Mesothelial cell of epicardium (in vitro differentiated cells): ENCODE data around the gene PTPRQ. TPM values are rescaled to one million over a fixed set of nuclear protein-coding genes. Genes with fewer than 3 reads are reported as not detected.
A peak's percentile ranks its signal among the peaks of the same experiment; 100 is the strongest.

Experiments used
- DNase-seq, 2 experiments: peaks; one replicate each; pipeline ENCODE4 v3.0.0; 2021; ENCODE audit warnings: low spot score in 2 of 2; ENCODE audit not compliant: unreplicated experiment in 2 of 2
- H3K27ac Mint-ChIP-seq: 2 replicates; pipeline ENCODE4 v1.8.0; 2021; ENCODE audit warnings: mixed read lengths
- H3K27me3 Mint-ChIP-seq: 2 replicates; pipeline ENCODE4 v1.8.0; 2021; ENCODE audit warnings: low read depth, mixed read lengths
- H3K36me3 Mint-ChIP-seq: 2 replicates; pipeline ENCODE4 v1.8.0; 2021; ENCODE audit warnings: mixed read lengths
- H3K4me1 Mint-ChIP-seq: 2 replicates; pipeline ENCODE4 v1.8.0; 2021; ENCODE audit warnings: mixed read lengths
- H3K4me3 Mint-ChIP-seq: 2 replicates; pipeline ENCODE4 v1.8.0; 2021; ENCODE audit warnings: mild to moderate bottlenecking, moderate library complexity, mixed read lengths
- H3K9me3 Mint-ChIP-seq: 2 replicates; pipeline ENCODE4 v1.8.0; 2021; ENCODE audit warnings: mixed read lengths
- total RNA-seq: library from RNA; stranded (reverse); gene quantifications from 3 replicates; pipeline ENCODE4 v1.2.1, GENCODE V29; 2021
- TF ChIP-seq, protein P1 (sequence below): fragments of 200-600 bp; sonication (generic); IDR thresholded peaks from one replicate; pipeline ENCODE4 v1.5.0; 2021; ENCODE audit warnings: antibody characterized with exemption; ENCODE audit not compliant: unreplicated experiment

PTPRQ gene
- total RNA-seq, 1 donor from 2014 or later, result 17.5 TPM

DNA sequence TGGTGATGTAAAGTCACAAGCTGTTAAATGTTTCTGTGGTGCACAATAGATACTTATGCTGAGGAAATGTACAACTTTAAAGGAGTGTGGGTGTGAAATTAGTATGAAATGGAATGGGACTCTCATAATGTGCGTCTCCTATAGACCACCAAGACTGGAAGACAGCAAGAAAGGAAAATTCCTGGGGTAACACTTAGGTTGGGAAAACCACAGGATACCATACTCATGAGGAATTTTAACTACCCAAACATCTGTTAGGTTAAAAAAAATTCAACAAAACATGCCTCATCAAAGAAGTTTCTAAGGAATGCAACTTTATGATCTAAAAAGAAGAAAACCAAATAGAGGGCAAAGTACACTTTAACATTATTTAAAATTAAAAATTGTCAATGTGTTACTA is 149.7 kb downstream of the PTPRQ start:
- H3K4me3 Mint-ChIP-seq, result no peak overlapping the region
- no peaks in the 10 kb centered on the region for H3K9me3 Mint-ChIP-seq
- no peak for DNase-seq
- no peaks in the 10 kb centered on the region for H3K27me3 Mint-ChIP-seq
- H3K4me1 Mint-ChIP-seq, result peaks cover 16% of the 10 kb centered on the region
- no peak overlapping the region for H3K27ac Mint-ChIP-seq
- TF ChIP-seq, protein P1, sequence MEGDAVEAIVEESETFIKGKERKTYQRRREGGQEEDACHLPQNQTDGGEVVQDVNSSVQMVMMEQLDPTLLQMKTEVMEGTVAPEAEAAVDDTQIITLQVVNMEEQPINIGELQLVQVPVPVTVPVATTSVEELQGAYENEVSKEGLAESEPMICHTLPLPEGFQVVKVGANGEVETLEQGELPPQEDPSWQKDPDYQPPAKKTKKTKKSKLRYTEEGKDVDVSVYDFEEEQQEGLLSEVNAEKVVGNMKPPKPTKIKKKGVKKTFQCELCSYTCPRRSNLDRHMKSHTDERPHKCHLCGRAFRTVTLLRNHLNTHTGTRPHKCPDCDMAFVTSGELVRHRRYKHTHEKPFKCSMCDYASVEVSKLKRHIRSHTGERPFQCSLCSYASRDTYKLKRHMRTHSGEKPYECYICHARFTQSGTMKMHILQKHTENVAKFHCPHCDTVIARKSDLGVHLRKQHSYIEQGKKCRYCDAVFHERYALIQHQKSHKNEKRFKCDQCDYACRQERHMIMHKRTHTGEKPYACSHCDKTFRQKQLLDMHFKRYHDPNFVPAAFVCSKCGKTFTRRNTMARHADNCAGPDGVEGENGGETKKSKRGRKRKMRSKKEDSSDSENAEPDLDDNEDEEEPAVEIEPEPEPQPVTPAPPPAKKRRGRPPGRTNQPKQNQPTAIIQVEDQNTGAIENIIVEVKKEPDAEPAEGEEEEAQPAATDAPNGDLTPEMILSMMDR, result no peak
- peaks cover 2% of the 10 kb centered on the region for H3K36me3 Mint-ChIP-seq

DNA sequence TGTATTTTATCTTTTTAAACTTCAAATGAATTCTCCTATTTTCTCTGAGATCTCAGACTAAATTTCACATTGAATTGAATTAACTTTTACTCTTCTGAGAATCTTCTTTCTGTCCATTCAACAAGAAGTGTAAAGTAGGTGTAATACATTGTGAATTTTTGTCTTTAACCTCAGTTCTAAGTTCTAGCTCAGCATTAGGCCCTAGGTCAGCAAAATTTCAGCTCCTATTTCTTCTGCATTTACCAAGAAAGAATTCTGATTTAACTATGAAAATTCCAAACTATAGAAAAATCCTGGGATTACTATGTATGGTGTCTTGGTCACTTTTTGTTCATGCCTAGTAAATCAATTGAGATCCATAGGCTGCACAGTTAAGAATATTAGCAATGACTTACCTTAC is 152.5 kb downstream of the PTPRQ start:
- no peaks in the 10 kb centered on the region for H3K27me3 Mint-ChIP-seq

DNA sequence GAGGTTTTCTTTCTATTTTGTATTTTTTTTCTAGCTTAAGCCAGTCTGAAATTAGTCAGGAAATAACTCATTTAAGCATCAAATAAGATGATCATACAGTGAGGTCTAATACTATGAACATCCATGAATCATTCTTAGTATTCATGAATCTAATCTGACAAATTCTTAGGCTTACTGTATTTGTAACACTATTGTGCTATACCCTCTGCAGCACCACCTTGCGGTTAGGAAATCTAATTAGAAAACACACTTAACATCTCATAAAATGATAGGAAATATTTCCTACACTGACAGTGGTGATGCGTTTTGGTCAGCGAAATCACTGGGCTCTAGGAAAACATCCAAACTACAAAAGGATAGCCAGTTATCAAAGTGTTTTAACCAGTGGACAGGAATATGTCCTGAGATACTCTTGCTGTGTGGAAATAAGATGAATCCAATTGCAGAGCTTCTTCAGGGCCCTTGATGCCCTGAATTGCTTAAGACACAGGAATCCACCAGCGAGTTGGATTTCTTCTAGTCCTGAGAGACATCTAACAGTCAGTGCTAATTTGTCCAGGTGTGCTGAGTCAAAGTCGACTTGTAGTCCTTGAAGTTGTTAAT is 154.1 kb downstream of the PTPRQ start:
- Mint-ChIP-seq H3K4me1 (no peaks in the 10 kb centered on the region), H3K27me3 (no peaks in the 10 kb centered on the region), H3K27ac (no peak overlapping the region), H3K4me3 (no peak overlapping the region), H3K9me3 (no peaks in the 10 kb centered on the region), H3K36me3 (no peaks in the 10 kb centered on the region)
- TF ChIP-seq, protein P1, result no peak
- no peak for DNase-seq

More for the DNA sequence above, 152.5 kb downstream of the PTPRQ start:
- TF ChIP-seq, protein P1, result no peak
- DNase-seq, result no peak
- Mint-ChIP-seq H3K4me3 (no peak overlapping the region), H3K4me1 (no peaks in the 10 kb centered on the region), H3K36me3 (no peaks in the 10 kb centered on the region), H3K27ac (no peak overlapping the region), H3K9me3 (no peaks in the 10 kb centered on the region)

DNA sequence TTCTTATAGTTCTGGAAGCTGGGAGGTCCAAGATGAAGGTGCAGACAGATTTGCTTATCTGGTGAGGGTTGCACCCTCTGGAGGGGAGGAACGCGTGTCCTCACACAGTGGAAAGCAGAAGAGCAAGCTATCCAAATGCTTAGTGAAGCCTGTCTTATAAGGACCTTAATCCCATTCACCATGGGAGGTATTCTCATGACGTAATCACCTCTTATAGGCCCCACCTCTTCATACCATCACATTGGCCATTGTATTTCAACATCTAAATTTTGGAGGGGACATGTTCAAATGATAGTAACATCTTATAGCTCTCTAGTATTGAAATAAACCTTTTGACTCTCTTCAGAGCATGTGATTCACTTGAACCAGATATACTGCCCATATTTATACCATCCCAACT is 158.4 kb downstream of the PTPRQ start:
- Mint-ChIP-seq H3K36me3 (no peaks in the 10 kb centered on the region), H3K4me1 (no peaks in the 10 kb centered on the region), H3K9me3 (no peaks in the 10 kb centered on the region), H3K27me3 (no peaks in the 10 kb centered on the region), H3K27ac (no peak overlapping the region), H3K4me3 (no peak overlapping the region)
- TF ChIP-seq, protein P1, result no peak
- DNase-seq, result no peak

DNA sequence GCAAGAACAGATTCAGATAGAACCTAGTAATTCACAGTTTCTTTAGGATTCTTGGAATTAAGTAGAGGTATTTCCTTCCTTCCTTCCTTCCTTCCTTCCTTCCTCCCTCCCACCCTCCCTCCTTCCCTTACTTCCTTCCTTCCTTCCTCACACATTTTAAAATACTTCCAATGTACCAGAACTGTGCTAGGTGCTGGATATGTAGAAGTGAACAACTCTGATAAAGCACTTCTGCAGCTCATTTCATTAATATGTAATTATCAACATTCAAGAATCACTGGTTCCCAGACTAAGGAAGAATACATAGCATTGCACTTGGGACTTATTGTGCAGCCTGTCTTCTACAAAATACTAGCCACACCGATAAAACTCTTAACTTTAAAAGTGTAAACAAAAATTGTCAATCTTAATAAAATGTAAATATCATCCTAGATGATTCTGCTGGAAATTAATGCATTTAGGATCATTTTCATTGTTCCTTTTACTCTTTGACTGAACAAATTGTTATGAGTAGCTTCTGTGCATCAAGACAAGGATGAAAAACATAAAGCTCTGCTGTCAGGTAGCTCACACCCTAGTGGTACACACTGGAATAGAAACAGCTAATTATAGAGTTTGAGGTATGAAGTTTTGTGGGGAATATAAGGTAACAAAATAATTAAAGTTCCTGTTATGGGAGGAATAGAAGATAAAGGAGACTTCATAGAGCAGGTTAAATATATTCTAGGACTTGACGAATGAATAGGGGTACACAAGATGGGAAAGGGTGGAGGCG is 163.5 kb downstream of the PTPRQ start:
- H3K27me3 Mint-ChIP-seq, result no peaks in the 10 kb centered on the region
- DNase-seq, result no peak
- no peaks in the 10 kb centered on the region for H3K36me3 Mint-ChIP-seq
- H3K9me3 Mint-ChIP-seq, result no peaks in the 10 kb centered on the region
- H3K4me1 Mint-ChIP-seq, result no peaks in the 10 kb centered on the region
- TF ChIP-seq, protein P1, result peak; percentile 20
- H3K27ac Mint-ChIP-seq, result no peak overlapping the region
- H3K4me3 Mint-ChIP-seq, result no peak overlapping the region
